Upper lobe of left lung (tissue), 4 donors: ENCODE measurements around the gene NES.

Source experiments
- EP300 ChIP-seq, 4 donors: sonication (generic); formaldehyde crosslinking; IDR thresholded peaks; one replicate each; pipeline ENCODE4 v1.5.1; 2017; ENCODE audit warnings: antibody characterized with exemption in 4 of 4, control low read depth in 2 of 4
- POLR2AphosphoS5 ChIP-seq, 2 donors: sonication (generic); formaldehyde crosslinking; IDR thresholded peaks; one replicate each; pipeline ENCODE4 v1.5.1; 2017; ENCODE audit warnings: antibody characterized with exemption in 2 of 2
- TF ChIP-seq, protein P1 (sequence below), 6 experiments: fragments of 450-650 bp in 4 of 6; fragments of 200-600 bp in 2 of 6; sonication (generic) in 2 of 6; IDR thresholded peaks; one replicate each; pipeline ENCODE4 v1.5.1; 2016 to 2019; ENCODE audit warnings: antibody characterized with exemption in 6 of 6

DNA sequence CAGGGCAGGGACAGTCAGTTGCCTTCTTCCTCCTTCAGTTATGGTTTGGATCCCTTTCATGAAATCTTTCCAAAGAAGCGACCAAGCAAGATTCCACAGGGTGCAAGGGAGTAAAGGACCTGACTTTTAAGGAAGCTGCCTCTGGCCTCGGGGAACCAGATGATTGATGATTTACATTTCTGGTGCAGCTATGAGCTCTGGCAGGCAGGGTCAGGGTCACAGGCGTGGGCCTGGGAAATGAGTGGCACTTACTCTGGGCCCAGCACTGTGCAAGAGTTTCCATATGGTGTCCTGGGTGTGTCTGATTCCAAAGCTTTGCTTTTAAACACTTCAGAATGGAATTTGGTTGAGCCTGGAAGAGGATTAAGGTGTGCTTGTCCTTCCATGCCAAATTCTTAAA, 35.4 kb upstream of the NES start:
- TF ChIP-seq, protein P1, sequence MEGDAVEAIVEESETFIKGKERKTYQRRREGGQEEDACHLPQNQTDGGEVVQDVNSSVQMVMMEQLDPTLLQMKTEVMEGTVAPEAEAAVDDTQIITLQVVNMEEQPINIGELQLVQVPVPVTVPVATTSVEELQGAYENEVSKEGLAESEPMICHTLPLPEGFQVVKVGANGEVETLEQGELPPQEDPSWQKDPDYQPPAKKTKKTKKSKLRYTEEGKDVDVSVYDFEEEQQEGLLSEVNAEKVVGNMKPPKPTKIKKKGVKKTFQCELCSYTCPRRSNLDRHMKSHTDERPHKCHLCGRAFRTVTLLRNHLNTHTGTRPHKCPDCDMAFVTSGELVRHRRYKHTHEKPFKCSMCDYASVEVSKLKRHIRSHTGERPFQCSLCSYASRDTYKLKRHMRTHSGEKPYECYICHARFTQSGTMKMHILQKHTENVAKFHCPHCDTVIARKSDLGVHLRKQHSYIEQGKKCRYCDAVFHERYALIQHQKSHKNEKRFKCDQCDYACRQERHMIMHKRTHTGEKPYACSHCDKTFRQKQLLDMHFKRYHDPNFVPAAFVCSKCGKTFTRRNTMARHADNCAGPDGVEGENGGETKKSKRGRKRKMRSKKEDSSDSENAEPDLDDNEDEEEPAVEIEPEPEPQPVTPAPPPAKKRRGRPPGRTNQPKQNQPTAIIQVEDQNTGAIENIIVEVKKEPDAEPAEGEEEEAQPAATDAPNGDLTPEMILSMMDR (IDR thresholded peaks at IDR 0.05): no peak
- TF ChIP-seq EP300 (IDR thresholded peaks at IDR 0.05) (no peak), POLR2AphosphoS5 (IDR thresholded peaks at IDR 0.05) (no peak)
